Transverse colon (tissue), 4 donors: ENCODE data around the gene CRYBG1. TPM values are rescaled to one million over a fixed set of nuclear protein-coding genes. Genes with fewer than 3 reads are reported as not detected.

Experiments used
- DNase-seq: peaks from one replicate; pipeline ENCODE4 v3.0.0-alpha.2; 2019
- H3K27ac ChIP-seq, 4 donors: fragments of 200-600 bp; sonication (generic); 2 replicates each; pipeline ENCODE4 v1.5.1; 2016 to 2018; ENCODE audit warnings: inconsistent platforms in 4 of 4
- H3K27me3 ChIP-seq: fragments of 200-600 bp; sonication (generic); 2 replicates; pipeline ENCODE4 v1.5.1; 2017; ENCODE audit warnings: inconsistent platforms
- H3K36me3 ChIP-seq, 4 donors: fragments of 200-600 bp; sonication (generic); 2 replicates each; pipeline ENCODE4 v1.5.1; 2017 to 2019; ENCODE audit warnings: inconsistent platforms in 4 of 4
- H3K4me1 ChIP-seq, 4 donors: fragments of 200-600 bp; sonication (generic); 2 replicates each; pipeline ENCODE4 v1.5.1; 2017 to 2020; ENCODE audit warnings: inconsistent platforms in 4 of 4
- H3K4me3 ChIP-seq, 4 donors: fragments of 200-600 bp; sonication (generic); 1 replicate in 1 of 4; 2 replicates in 3 of 4; pipeline versions ENCODE4 v1.5.1 to v1.6.1; 2017 to 2019; ENCODE audit warnings: inconsistent platforms in 4 of 4
- H3K9me3 ChIP-seq, 2 donors: fragments of 200-600 bp; sonication (generic); 2 replicates each; pipeline ENCODE4 v1.5.1; 2017 to 2019; ENCODE audit warnings: inconsistent platforms in 2 of 2
- EP300 ChIP-seq: sonication (generic); formaldehyde crosslinking; IDR thresholded peaks from one replicate; pipeline ENCODE4 v1.6.1; 2017; ENCODE audit warnings: antibody characterized with exemption, low read depth
- POLR2A ChIP-seq: fragments of 450-650 bp; IDR thresholded peaks from one replicate; pipeline ENCODE4 v1.6.1; 2016; ENCODE audit warnings: antibody characterized with exemption, mild to moderate bottlenecking, moderate library complexity
- POLR2AphosphoS5 ChIP-seq, 3 donors: sonication (generic); formaldehyde crosslinking; IDR thresholded peaks; one replicate each; pipeline ENCODE4 v1.6.1; 2016; ENCODE audit warnings: antibody characterized with exemption in 3 of 3
- WGBS, 2 donors: methylation state at CpG; one replicate each; pipeline ENCODE4 v1.1.5; 2018; ENCODE audit warnings: low coverage in 1 of 2; 5-methylcytosine and 5-hydroxymethylcytosine counted together
- in situ Hi-C, 4 donors: fragments of 200-750 bp; cut with MboI; loops; one replicate each; pipeline versions ENCODE4 v1.15.0 to v1.15.1; 2017; ENCODE audit warnings: low sequenced_read_pairs in 3 of 4, low pct_ligation_motif_present in 1 of 4, low pct_unique_long_range_greater_than_20kb in 1 of 4
- intact Hi-C: fragments of 100-400 bp; cut with DNase I; formaldehyde crosslinking; loops from one replicate; pipeline ENCODE4 v1.15.1; 2023; ENCODE audit warnings: low total_unique reads
- total RNA-seq, 4 donors: library from RNA; depleted of rRNA; stranded (reverse); fragments of >200 nt; gene quantifications; one replicate each; pipeline ENCODE4 v1.1.0, GENCODE V29; 2016
- TF ChIP-seq, protein P1 (sequence below), 5 experiments: fragments of 200-600 bp in 3 of 5; fragments of 450-650 bp in 2 of 5; sonication (generic) in 3 of 5; IDR thresholded peaks; 1 replicate in 2 of 5; 2 replicates in 3 of 5; pipeline ENCODE4 v1.5.1; 2016 to 2017; ENCODE audit warnings: antibody characterized with exemption in 5 of 5, inconsistent platforms in 3 of 5, mild to moderate bottlenecking in 2 of 5, moderate library complexity in 1 of 5

Gene CRYBG1
- total RNA-seq, 4 donors from 2014 or later, result 64.3 to 112 (median 70.2) TPM

DNA sequence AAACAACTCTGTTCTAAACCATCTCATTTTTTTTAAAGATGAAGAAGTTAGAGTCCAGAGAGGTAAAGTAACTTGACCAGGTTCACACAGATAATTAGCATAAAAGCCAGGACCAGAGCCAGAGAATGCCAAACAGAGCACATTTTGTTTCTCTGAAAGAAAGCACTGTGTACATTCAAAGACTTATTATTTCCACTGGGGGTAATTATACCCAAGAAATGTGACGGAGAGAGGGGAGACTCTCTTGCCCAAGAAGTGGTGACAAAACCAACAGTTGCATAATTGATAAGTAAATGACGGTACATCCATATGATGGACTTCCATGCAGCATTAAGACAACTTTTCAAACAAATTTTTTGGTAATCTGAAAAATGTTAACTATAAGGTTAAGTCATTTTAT, 157.2 kb downstream of the CRYBG1 start:
- no peak for TF ChIP-seq EP300
- TF ChIP-seq POLR2AphosphoS5 (IDR thresholded peaks at IDR 0.05), result no peak
- TF ChIP-seq, protein P1, sequence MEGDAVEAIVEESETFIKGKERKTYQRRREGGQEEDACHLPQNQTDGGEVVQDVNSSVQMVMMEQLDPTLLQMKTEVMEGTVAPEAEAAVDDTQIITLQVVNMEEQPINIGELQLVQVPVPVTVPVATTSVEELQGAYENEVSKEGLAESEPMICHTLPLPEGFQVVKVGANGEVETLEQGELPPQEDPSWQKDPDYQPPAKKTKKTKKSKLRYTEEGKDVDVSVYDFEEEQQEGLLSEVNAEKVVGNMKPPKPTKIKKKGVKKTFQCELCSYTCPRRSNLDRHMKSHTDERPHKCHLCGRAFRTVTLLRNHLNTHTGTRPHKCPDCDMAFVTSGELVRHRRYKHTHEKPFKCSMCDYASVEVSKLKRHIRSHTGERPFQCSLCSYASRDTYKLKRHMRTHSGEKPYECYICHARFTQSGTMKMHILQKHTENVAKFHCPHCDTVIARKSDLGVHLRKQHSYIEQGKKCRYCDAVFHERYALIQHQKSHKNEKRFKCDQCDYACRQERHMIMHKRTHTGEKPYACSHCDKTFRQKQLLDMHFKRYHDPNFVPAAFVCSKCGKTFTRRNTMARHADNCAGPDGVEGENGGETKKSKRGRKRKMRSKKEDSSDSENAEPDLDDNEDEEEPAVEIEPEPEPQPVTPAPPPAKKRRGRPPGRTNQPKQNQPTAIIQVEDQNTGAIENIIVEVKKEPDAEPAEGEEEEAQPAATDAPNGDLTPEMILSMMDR (IDR thresholded peaks at IDR 0.05), result no peak
- no peak for TF ChIP-seq POLR2A
- in situ Hi-C loops (no loop called here), intact Hi-C loops (no loop called here)
- H3K27me3 ChIP-seq, result no peaks in the 10 kb centered on the region
- no peaks in the 10 kb centered on the region for H3K36me3 ChIP-seq
- no peak for DNase-seq
- WGBS, 2 donors, result 71 to 74% methylated on average over 2 of the region's 2 CpGs
- H3K4me3 ChIP-seq, result no peak overlapping the region
- peaks cover 0 to 55% (median 18%) of the 10 kb centered on the region in 4 donors for H3K4me1 ChIP-seq
- H3K27ac ChIP-seq, result no peak overlapping the region
- H3K9me3 ChIP-seq, result no peaks in the 10 kb centered on the region

DNA sequence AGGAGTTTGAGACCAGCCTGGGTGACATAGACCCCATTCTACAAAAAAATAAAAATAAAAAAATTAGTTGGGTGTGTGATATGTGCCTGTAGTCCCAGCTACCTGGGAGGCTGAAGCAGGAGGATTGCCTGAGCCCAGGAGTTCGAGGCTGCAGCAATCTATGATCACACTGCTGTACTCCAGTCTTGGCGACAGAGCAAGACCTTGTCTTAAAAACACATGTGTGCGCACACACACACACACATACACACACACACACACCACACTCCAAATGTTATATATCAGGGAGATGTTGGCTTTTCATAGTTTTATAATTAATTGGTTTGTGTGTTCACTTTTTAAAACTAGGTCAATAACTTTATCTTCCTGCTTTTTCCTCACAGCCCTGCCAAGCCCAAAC, 158.2 kb downstream of the CRYBG1 start:
- 84% methylated on average over 3 of the region's 3 CpGs for WGBS, 2 donors
- TF ChIP-seq EP300, result no peak
- no peak for TF ChIP-seq POLR2A
- TF ChIP-seq POLR2AphosphoS5 (IDR thresholded peaks at IDR 0.05), result no peak
- TF ChIP-seq, protein P1 (IDR thresholded peaks at IDR 0.05), result no peak
- no peaks in the 10 kb centered on the region for H3K27me3 ChIP-seq
- no peak for DNase-seq
- in situ Hi-C loops (no loop called here), intact Hi-C loops (no loop called here)
- peaks cover 0 to 65% (median 23%) of the 10 kb centered on the region in 4 donors for H3K4me1 ChIP-seq
- H3K9me3 ChIP-seq, result no peaks in the 10 kb centered on the region
- no peak overlapping the region for H3K4me3 ChIP-seq
- peak overlapping the region; percentile 66 to 72 (median 68) for H3K27ac ChIP-seq
- H3K36me3 ChIP-seq, result no peaks in the 10 kb centered on the region

DNA sequence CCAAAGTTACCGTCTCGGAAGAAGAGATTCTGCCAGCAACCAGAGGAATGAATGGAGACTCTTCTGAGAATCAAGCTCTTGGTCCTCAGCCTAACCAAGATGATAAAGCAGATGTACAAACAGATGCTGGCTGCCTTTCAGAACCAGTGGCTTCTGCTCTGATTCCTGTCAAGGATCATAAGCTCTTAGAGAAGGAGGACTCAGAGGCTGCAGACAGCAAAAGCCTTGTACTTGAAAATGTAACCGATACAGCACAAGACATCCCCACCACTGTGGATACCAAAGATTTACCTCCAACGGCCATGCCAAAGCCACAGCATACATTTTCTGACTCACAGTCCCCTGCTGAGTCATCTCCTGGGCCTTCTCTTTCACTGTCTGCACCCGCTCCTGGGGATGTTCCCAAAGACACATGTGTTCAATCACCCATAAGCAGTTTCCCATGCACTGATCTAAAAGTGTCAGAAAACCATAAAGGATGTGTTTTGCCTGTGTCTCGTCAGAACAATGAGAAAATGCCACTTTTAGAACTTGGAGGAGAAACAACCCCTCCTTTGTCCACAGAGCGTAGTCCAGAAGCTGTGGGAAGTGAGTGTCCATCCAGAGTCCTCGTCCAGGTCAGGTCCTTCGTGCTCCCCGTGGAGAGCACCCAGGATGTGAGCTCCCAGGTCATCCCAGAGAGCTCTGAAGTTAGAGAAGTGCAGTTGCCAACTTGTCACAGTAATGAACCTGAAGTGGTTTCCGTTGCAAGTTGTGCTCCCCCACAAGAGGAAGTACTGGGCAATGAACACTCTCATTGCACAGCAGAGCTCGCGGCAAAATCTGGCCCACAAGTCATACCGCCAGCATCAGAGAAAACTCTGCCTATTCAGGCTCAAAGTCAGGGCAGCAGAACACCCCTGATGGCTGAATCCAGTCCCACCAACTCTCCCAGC, 159.2 kb downstream of the CRYBG1 start:
- in situ Hi-C loops, result no loop called here
- H3K27me3 ChIP-seq, result no peaks in the 10 kb centered on the region
- no peaks in the 10 kb centered on the region for H3K36me3 ChIP-seq
- intact Hi-C loops, result no loop called here
- peak; percentile 66 for DNase-seq
- H3K4me1 ChIP-seq, result peaks cover 3 to 71% (median 28%) of the 10 kb centered on the region in 4 donors
- peak overlapping the region; percentile 66 to 72 (median 68) for H3K27ac ChIP-seq
- H3K9me3 ChIP-seq, result no peaks in the 10 kb centered on the region
- H3K4me3 ChIP-seq, result no peak overlapping the region
- TF ChIP-seq POLR2AphosphoS5 (IDR thresholded peaks at IDR 0.05), result peak in 2 of 3 donors; percentile 52 to 70
- TF ChIP-seq, protein P1 (IDR thresholded peaks at IDR 0.05), result no peak
- no peak for TF ChIP-seq EP300
- no peak for TF ChIP-seq POLR2A
- 56 to 62% methylated on average over 4 to 14 of the region's 14 CpGs for WGBS, 2 donors

DNA sequence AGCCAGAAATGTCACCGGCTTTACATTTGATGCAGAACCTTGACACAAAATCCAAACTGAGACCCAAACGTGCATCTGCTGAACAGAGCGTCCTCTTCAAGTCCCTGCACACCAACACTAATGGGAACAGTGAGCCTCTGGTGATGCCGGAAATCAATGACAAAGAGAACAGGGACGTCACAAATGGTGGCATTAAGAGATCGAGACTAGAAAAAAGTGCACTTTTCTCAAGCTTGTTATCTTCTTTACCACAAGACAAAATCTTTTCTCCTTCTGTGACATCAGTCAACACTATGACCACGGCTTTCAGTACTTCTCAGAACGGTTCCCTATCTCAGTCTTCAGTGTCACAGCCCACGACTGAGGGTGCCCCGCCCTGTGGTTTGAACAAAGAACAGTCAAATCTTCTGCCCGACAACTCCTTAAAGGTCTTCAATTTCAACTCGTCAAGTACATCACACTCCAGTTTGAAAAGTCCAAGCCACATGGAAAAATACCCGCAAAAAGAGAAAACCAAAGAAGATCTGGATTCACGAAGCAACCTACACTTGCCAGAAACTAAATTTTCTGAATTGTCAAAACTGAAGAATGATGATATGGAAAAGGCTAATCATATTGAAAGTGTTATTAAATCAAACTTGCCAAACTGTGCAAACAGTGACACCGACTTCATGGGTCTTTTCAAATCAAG, 160.3 kb downstream of the CRYBG1 start:
- intact Hi-C loops, result no loop called here
- Histone ChIP-seq H3K4me3 (peak overlapping the region in 1 of 4 donors; percentile 7), H3K27ac (peak overlapping the region; percentile 66 to 72 (median 68)), H3K36me3 (no peaks in the 10 kb centered on the region), H3K4me1 (peaks cover 3 to 70% (median 30%) of the 10 kb centered on the region in 4 donors), H3K27me3 (no peaks in the 10 kb centered on the region), H3K9me3 (no peaks in the 10 kb centered on the region)
- peak; percentile 61 for DNase-seq
- WGBS, 2 donors, result 60% methylated on average over 15 of the region's 15 CpGs
- in situ Hi-C loops, result no loop called here
- TF ChIP-seq, protein P1 (IDR thresholded peaks at IDR 0.05), result no peak
- peak; percentile 46 for TF ChIP-seq POLR2A
- peak in 2 of 3 donors; percentile 42 to 49 for TF ChIP-seq POLR2AphosphoS5 (IDR thresholded peaks at IDR 0.05)
- no peak for TF ChIP-seq EP300
